IMR-90 (cell line): ENCODE measurements around the gene SDK1. TPM values are rescaled to one million over a fixed set of nuclear protein-coding genes. Genes with fewer than 3 reads are reported as not detected.

Experiments used
- ATAC-seq: fragments of 200-7000 bp; cut with Tn5 transposase; 2 replicates; pipeline ENCODE4 v1.9.1; 2020; ENCODE audit warnings: low read depth, mild to moderate bottlenecking, moderate library complexity
- BruUV-seq: library from RNA; stranded (reverse); fragments of 400-500 nt; replicated peaks from 2 replicates; lab custom pipeline; 2021; lab: Mats Ljungman, UMichigan
- CTCF ChIA-PET: fragments of 300-600 bp; formaldehyde crosslinking; extraction: SDS; loops from one replicate; lab custom pipeline; 2021; ENCODE audit warnings: antibody characterized with exemption; lab: Yijun Ruan, JAX
- POLR2A ChIA-PET: fragments of 300-600 bp; sonication (Branson Sonifier 250); formaldehyde crosslinking; loops from one replicate; lab custom pipeline; 2022; ENCODE audit warnings: antibody characterized with exemption; ENCODE audit not compliant: unreplicated experiment; lab: Charles Lee
- DNase-seq: peaks from one replicate; pipeline ENCODE4 v3.0.0; 2013
- H2AFZ ChIP-seq: replicated peaks from 2 replicates; pipeline ENCODE3; 2013; ENCODE audit warnings: low read length, mild to moderate bottlenecking; ENCODE audit not compliant: poor library complexity
- H2AK5ac ChIP-seq: 2 replicates; pipeline ENCODE4 v1.6.1; 2013; ENCODE audit warnings: low read depth, low read length, inconsistent platforms
- H2AK9ac ChIP-seq: replicated peaks from 2 replicates; pipeline ENCODE3; 2013; ENCODE audit warnings: mild to moderate bottlenecking, low read depth, low read length, moderate library complexity; ENCODE audit not compliant: poor library complexity
- H2BK120ac ChIP-seq: 2 replicates; pipeline ENCODE4 v1.6.1; 2013; ENCODE audit warnings: low read depth, low read length, inconsistent platforms
- H2BK15ac ChIP-seq: 3 replicates; pipeline ENCODE4 v1.6.1; 2013; ENCODE audit warnings: low read depth, low read length, inconsistent platforms
- H2BK20ac ChIP-seq: 2 replicates; pipeline ENCODE4 v1.6.1; 2013; ENCODE audit warnings: low read depth, mild to moderate bottlenecking, inconsistent platforms, low read length, moderate library complexity
- H2BK5ac ChIP-seq: 2 replicates; pipeline ENCODE4 v1.6.1; 2013; ENCODE audit warnings: mild to moderate bottlenecking, low read depth, low read length, inconsistent platforms; ENCODE audit not compliant: poor library complexity, severe bottlenecking
- H3K14ac ChIP-seq: replicated peaks from 2 replicates; pipeline ENCODE4 v1.6.1; 2013; ENCODE audit warnings: low read depth, low read length, inconsistent platforms
- H3K18ac ChIP-seq: 2 replicates; pipeline ENCODE4 v1.6.1; 2013; ENCODE audit warnings: low read depth, low read length, control low read depth
- H3K23ac ChIP-seq: 2 replicates; pipeline ENCODE4 v1.6.1; 2013; ENCODE audit warnings: low read depth, low read length, inconsistent platforms
- H3K27ac ChIP-seq: 2 replicates; pipeline ENCODE4 v1.5.1; 2013; ENCODE audit warnings: mild to moderate bottlenecking, control low read depth, low read length; ENCODE audit not compliant: insufficient read depth
- H3K27me3 ChIP-seq: 2 replicates; pipeline ENCODE4 v1.6.1; 2013; ENCODE audit warnings: low read length; ENCODE audit not compliant: control insufficient read depth, insufficient read depth
- H3K36me3 ChIP-seq: 2 replicates; pipeline ENCODE4 v1.6.1; 2013; ENCODE audit warnings: low read length, mixed read lengths; ENCODE audit not compliant: control insufficient read depth, insufficient read depth
- H3K4ac ChIP-seq: 2 replicates; pipeline ENCODE4 v1.6.1; 2013; ENCODE audit warnings: low read depth, low read length, inconsistent platforms
- H3K4me1 ChIP-seq: 2 replicates; pipeline ENCODE4 v1.6.1; 2013; ENCODE audit warnings: low read length, mixed read lengths; ENCODE audit not compliant: control insufficient read depth, insufficient read depth
- H3K4me2 ChIP-seq: 2 replicates; pipeline ENCODE4 v1.6.1; 2013; ENCODE audit warnings: low read depth, mild to moderate bottlenecking, control low read depth, low read length, moderate library complexity
- H3K4me3 ChIP-seq: 2 replicates; pipeline ENCODE4 v1.5.1; 2013; ENCODE audit warnings: low read depth, mild to moderate bottlenecking, control low read depth, low read length, moderate library complexity; ENCODE audit not compliant: insufficient read depth
- H3K56ac ChIP-seq: 2 replicates; pipeline ENCODE4 v1.6.1; 2013; ENCODE audit warnings: low read length, inconsistent platforms; ENCODE audit not compliant: insufficient read depth; ENCODE audit errors: extremely low read depth
- H3K79me1 ChIP-seq, 2 experiments: 2 replicates each; pipeline ENCODE4 v1.6.1; 2013; ENCODE audit warnings: low read length in 2 of 2, inconsistent platforms in 1 of 2, low read depth in 1 of 2
- H3K9ac ChIP-seq: 2 replicates; pipeline ENCODE4 v1.6.1; 2013; ENCODE audit warnings: low read depth, low read length, control low read depth
- H3K9me1 ChIP-seq: 2 replicates; pipeline ENCODE4 v1.6.1; 2013; ENCODE audit warnings: low read length, inconsistent platforms; ENCODE audit not compliant: insufficient read depth
- H3K9me3 ChIP-seq: 2 replicates; pipeline ENCODE4 v1.6.1; 2013; ENCODE audit warnings: low read length; ENCODE audit not compliant: control insufficient read depth, insufficient read depth
- H4K20me1 ChIP-seq: 2 replicates; pipeline ENCODE4 v1.6.1; 2013; ENCODE audit warnings: low read length, inconsistent platforms; ENCODE audit not compliant: insufficient read depth
- H4K5ac ChIP-seq: 2 replicates; pipeline ENCODE4 v1.6.1; 2013; ENCODE audit warnings: mild to moderate bottlenecking, low read depth, low read length, control low read depth
- H4K8ac ChIP-seq, 2 experiments: 2 replicates each; pipeline ENCODE4 v1.6.1; 2013; ENCODE audit warnings: low read depth in 2 of 2, low read length in 2 of 2, control low read depth in 1 of 2, inconsistent platforms in 1 of 2
- H4K91ac ChIP-seq: 2 replicates; pipeline ENCODE4 v1.6.1; 2013; ENCODE audit warnings: low read depth, low read length, inconsistent platforms; ENCODE audit not compliant: insufficient read depth
- BHLHE40 ChIP-seq: fragments of 150-350 bp; IDR thresholded peaks from 2 replicates; pipeline ENCODE4 v1.6.1; 2016; ENCODE audit warnings: mild to moderate bottlenecking, low read depth, low read length
- CEBPB ChIP-seq: IDR thresholded peaks from 2 replicates; pipeline ENCODE4 v1.6.1; 2012; ENCODE audit warnings: low read depth, low read length, improper control_type of control experiment
- CHD1 ChIP-seq: IDR thresholded peaks from 2 replicates; pipeline ENCODE4 v1.6.1; 2012; ENCODE audit warnings: low read depth, low read length, improper control_type of control experiment
- ELK1 ChIP-seq: fragments of 150-350 bp; IDR thresholded peaks from 2 replicates; pipeline ENCODE4 v1.6.1; 2016; ENCODE audit warnings: low read depth, mild to moderate bottlenecking, low read length, moderate library complexity, borderline replicate concordance
- FOS ChIP-seq: fragments of 150-350 bp; IDR thresholded peaks from 2 replicates; pipeline ENCODE4 v1.6.1; 2016; ENCODE audit warnings: low read depth, low read length
- MAFK ChIP-seq: IDR thresholded peaks from 2 replicates; pipeline ENCODE4 v1.6.1; 2012; ENCODE audit warnings: low read depth, low read length, improper control_type of control experiment
- MXI1 ChIP-seq: IDR thresholded peaks from 2 replicates; pipeline ENCODE4 v1.6.1; 2012; ENCODE audit warnings: low read depth, mild to moderate bottlenecking, low read length, moderate library complexity, borderline replicate concordance
- NFE2L2 ChIP-seq: fragments of 150-350 bp; IDR thresholded peaks from 2 replicates; pipeline ENCODE4 v1.6.1; 2016; ENCODE audit warnings: low read depth, mild to moderate bottlenecking, low read length
- RAD21 ChIP-seq: IDR thresholded peaks from 2 replicates; pipeline ENCODE4 v1.6.1; 2012; ENCODE audit warnings: low read length, improper control_type of control experiment
- RCOR1 ChIP-seq: IDR thresholded peaks from 2 replicates; pipeline ENCODE4 v1.6.1; 2012; ENCODE audit warnings: mild to moderate bottlenecking, low read length, improper control_type of control experiment; ENCODE audit not compliant: insufficient replicate concordance
- RFX5 ChIP-seq: IDR thresholded peaks from 2 replicates; pipeline ENCODE4 v1.8.0; 2012; ENCODE audit warnings: low read depth, mild to moderate bottlenecking, low read length, moderate library complexity
- USF2 ChIP-seq: fragments of 150-350 bp; IDR thresholded peaks from 2 replicates; pipeline ENCODE4 v1.6.1; 2017; ENCODE audit warnings: mild to moderate bottlenecking, antibody characterized with exemption, low read length, low read depth
- WGBS, 2 experiments: methylation state at CpG; one replicate each; pipeline versions ENCODE4 v1.1.5 to v1.1.7; 2013; ENCODE audit warnings: missing lambda C conversion rate in 2 of 2; ENCODE audit not compliant: insufficient read length in 1 of 2; ENCODE audit errors: extremely low coverage in 2 of 2; 5-methylcytosine and 5-hydroxymethylcytosine counted together
- dilution Hi-C: fragments of 300-500 bp; cut with HindIII; formaldehyde crosslinking; loops from one replicate; pipeline ENCODE4 v1.14.3; 2018; ENCODE audit warnings: low sequenced_read_pairs; ENCODE audit not compliant: unreplicated experiment
- in situ Hi-C: fragments of 300-500 bp; cut with MboI; formaldehyde crosslinking; loops from 3 replicates; pipeline ENCODE4 v1.14.3; 2019; ENCODE audit warnings: low sequenced_read_pairs, inconsistent platforms, mixed read lengths
- intact Hi-C: fragments of 100-400 bp; cut with micrococcal nuclease; formaldehyde crosslinking; loops from 2 replicates; pipeline ENCODE4 v1.10.0; 2022
- polyA plus RNA-seq, 3 experiments: library from polyadenylated mRNA; depleted of rRNA; stranded (reverse); fragments of >200 nt; gene quantifications; 2 replicates each; pipeline ENCODE4 v1.2.3, GENCODE V29; 2012; ENCODE audit warnings: low replicate concordance in 1 of 3
- total RNA-seq: library from RNA; depleted of rRNA; stranded (reverse); fragments of >200 nt; gene quantifications from 2 replicates; pipeline ENCODE4 v1.2.3, GENCODE V29; 2012

SDK1 gene
- total and polyA plus RNA-seq, 2 of the 4 experiments (the other 2 are of a cell fraction), result 1.5 to 1.6 TPM

GRCh38 chr7:4214291-4215155 is 913.5 kb downstream of the SDK1 start:
- Histone ChIP-seq H4K20me1 (no peaks in the 10 kb centered on the region), H3K36me3 (no peaks in the 10 kb centered on the region), H3K9me1 (no peaks in the 10 kb centered on the region), H4K91ac (no peak overlapping the region), H4K5ac (no peak overlapping the region), H3K4me3 (no peak overlapping the region), H3K14ac (no peak overlapping the region), H3K27ac (no peak overlapping the region), H3K4me1 (no peaks in the 10 kb centered on the region), H3K79me1 (no peaks in the 10 kb centered on the region), H2AK5ac (no peak overlapping the region), H3K4me2 (no peak overlapping the region), H3K56ac (no peak overlapping the region), H2BK15ac (no peak overlapping the region), H2BK20ac (no peak overlapping the region), H2AFZ (no peak overlapping the region), H3K27me3 (no peaks in the 10 kb centered on the region), H2BK5ac (no peak overlapping the region), H3K4ac (no peak overlapping the region), H2BK120ac (no peak overlapping the region), H3K18ac (no peak overlapping the region), H2AK9ac (no peak overlapping the region), H3K9ac (no peak overlapping the region), H3K23ac (no peak overlapping the region), H4K8ac (no peak overlapping the region), H3K9me3 (peaks cover 17% of the 10 kb centered on the region)
- BruUV-seq, result no TSS peak
- ATAC-seq (no peak), DNase-seq (no peak)
- TF ChIP-seq BHLHE40, result no peak
- TF ChIP-seq RFX5, result no peak
- TF ChIP-seq RCOR1, result no peak
- TF ChIP-seq MXI1, result no peak
- TF ChIP-seq RAD21, result no peak
- no peak for TF ChIP-seq USF2
- TF ChIP-seq ELK1, result no peak
- no peak for TF ChIP-seq CHD1
- TF ChIP-seq CEBPB, result no peak
- TF ChIP-seq FOS, result no peak
- TF ChIP-seq MAFK, result no peak
- no peak for TF ChIP-seq NFE2L2
- in situ Hi-C loops (no loop called here), intact Hi-C loops (no loop called here), dilution Hi-C loops (no loop called here)
- 83% methylated on average over 18 of the region's 32 CpGs; no CpG with 5 or more reads in 1 of the 2 experiments for WGBS, 2 experiments
- CTCF ChIA-PET, result no interaction called here
- POLR2A ChIA-PET, result no interaction called here
